ENCODE measurements around the gene LDHD. TPM values are rescaled to one million over a fixed set of nuclear protein-coding genes. Genes with fewer than 3 reads are reported as not detected.

The LDHD gene
- total and polyA plus RNA-seq, 9 of the 15 experiments (the other 6 are each of a cell fraction or from before 2014, with no cell fraction given) = 0.19 to 0.86 (median 0.54) TPM; not detected in 3

DNA sequence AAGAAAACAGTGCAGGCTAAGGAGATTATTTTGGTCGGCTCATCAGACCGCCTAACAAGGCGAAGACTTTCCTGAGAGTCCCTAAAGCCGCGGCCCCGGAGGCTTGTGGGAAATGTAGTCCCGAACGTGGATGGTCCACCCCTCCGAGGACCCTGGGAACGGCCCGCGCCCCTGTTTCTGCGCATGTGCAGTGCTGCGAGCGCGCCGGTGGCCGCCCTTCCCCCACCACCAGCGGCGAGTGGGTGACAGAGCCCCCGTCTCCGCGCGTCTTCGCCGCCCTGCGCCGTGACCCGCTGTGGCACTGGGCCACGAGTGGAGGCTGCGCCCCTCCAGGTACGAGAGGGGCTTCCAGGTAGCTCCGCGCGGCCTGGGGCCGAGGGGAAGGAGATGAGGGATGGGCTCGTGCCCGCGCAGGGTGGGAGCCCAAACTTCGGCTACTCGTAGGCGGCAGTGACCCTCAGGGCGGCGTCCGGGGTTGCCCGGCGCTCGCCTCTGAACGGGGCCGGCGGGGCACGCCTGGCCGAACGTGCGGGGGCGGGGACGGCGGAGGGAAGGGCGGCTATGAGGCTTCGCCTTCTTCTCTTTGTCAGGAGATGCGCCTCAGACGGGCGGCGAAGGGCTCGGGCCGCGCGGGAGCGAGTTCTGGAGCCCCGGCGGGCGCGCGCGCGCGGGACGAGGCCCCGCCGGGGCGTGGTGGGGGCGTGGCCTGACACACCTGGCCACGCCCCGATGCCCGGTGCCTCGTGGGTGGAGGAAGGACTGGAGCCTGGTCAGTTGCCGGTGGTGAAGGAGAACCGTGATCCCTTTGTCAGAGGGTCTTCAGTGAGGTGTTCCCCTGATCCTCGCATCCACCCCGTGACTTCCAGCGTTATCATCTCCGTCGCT, 32.0 kb upstream of the LDHD start, which contains the start of gene ZFP1:
Gene ZFP1 (plus strand): TSS at position 214 of the 885 bp plus-strand sequence. CDS start 4,428 bp downstream, outside the sequence.
- WGBS (ENCODE audit: insufficient coverage, low coverage, missing lambda C conversion rate) = 0% methylated on average over 52 of the region's 93 CpGs
- FAIRE-seq (peak; percentile 93), DNase-seq (ENCODE audit: extremely low read depth in 1 of 4, low spot score in 3 of 4) (peak; percentile 94 to 97 (median 95)), ATAC-seq (peak; percentile 94)
- intact Hi-C loops (cut with micrococcal nuclease) = loop anchor here (5.0 kb wide), 1 partner anchor 34 kb away; no protein-coding TSS in a partner anchor
- Histone ChIP-seq H3K9me1 (ENCODE audit: control insufficient read depth, insufficient read depth, low read length) (no peaks in the 10 kb centered on the region), H3K36me3 (ENCODE audit: control insufficient read depth, insufficient read depth, low read length) (peaks cover 14% of the 10 kb centered on the region; the same call in 1 of the 3 replicates), H3K4me2 (ENCODE audit: insufficient read depth, low read length) (peak within 1 kb of the TSS; percentile 99), H3K27ac (ENCODE audit: extremely low read depth, low read depth, low read length) (peak within 1 kb of the TSS; percentile 97), H3K9me3 (replicated peaks; ENCODE audit: control insufficient read depth, insufficient read depth, low read depth, low read length) (peaks cover 12% of the 10 kb centered on the region), H2AFZ (ENCODE audit: low read depth, low read length) (peak within 1 kb of the TSS; percentile 100), H3K9ac (ENCODE audit: insufficient read depth in 1 of 2, low read depth in 2 of 2, low read length in 2 of 2) (peak within 1 kb of the TSS; percentile 89 to 95), H3K79me2 (ENCODE audit: control insufficient read depth, insufficient read depth, low read length) (peaks cover 39% of the 10 kb centered on the region), H3K4me3 (peak within 1 kb of the TSS; percentile 97), H3K27me3 (ENCODE audit: control insufficient read depth in 2 of 2, insufficient read depth in 2 of 2, low read length in 2 of 2) (no peaks in the 10 kb centered on the region), H4K20me1 (replicated peaks; ENCODE audit: control insufficient read depth, insufficient read depth, low read length) (no peaks in the 10 kb centered on the region), H3K4me1 (replicated peaks in 1 of 2; ENCODE audit: control insufficient read depth in 2 of 2, insufficient read depth in 2 of 2, low read length in 2 of 2) (peaks cover 0 to 14% of the 10 kb centered on the region in 2 experiments; a peak in 3 of 5 replicates)
- POLR2A ChIA-PET = no interaction called here
- in situ Hi-C loops (cut with MboI) = loop anchor here (25.0 kb wide), 1 partner anchor 436 kb away; the partner anchor contains the start of gene MLKL
- BruUV-seq (replicated peaks) = no TSS peak
- CTCF ChIA-PET (ENCODE audit: low intra/inter-chr PET ratio) = interaction anchor here (0.6 kb wide), 1 partner anchor 24 kb away, joined by 5 read pairs; no protein-coding TSS in a partner anchor
- TF ChIP-seq SMARCC2 (IDR thresholded peaks at IDR 0.05; ENCODE audit: low read depth) = no peak
- TF ChIP-seq MYC (IDR thresholded peaks at IDR 0.05; ENCODE audit: low read depth, low read length) = peak; percentile 31; the same call in 1 of the 2 replicates
- TF ChIP-seq MYC (CRISPR knock-in tag; IDR thresholded peaks at IDR 0.05; ENCODE audit: borderline replicate concordance, low read depth) = no peak
- TF ChIP-seq, protein P1, sequence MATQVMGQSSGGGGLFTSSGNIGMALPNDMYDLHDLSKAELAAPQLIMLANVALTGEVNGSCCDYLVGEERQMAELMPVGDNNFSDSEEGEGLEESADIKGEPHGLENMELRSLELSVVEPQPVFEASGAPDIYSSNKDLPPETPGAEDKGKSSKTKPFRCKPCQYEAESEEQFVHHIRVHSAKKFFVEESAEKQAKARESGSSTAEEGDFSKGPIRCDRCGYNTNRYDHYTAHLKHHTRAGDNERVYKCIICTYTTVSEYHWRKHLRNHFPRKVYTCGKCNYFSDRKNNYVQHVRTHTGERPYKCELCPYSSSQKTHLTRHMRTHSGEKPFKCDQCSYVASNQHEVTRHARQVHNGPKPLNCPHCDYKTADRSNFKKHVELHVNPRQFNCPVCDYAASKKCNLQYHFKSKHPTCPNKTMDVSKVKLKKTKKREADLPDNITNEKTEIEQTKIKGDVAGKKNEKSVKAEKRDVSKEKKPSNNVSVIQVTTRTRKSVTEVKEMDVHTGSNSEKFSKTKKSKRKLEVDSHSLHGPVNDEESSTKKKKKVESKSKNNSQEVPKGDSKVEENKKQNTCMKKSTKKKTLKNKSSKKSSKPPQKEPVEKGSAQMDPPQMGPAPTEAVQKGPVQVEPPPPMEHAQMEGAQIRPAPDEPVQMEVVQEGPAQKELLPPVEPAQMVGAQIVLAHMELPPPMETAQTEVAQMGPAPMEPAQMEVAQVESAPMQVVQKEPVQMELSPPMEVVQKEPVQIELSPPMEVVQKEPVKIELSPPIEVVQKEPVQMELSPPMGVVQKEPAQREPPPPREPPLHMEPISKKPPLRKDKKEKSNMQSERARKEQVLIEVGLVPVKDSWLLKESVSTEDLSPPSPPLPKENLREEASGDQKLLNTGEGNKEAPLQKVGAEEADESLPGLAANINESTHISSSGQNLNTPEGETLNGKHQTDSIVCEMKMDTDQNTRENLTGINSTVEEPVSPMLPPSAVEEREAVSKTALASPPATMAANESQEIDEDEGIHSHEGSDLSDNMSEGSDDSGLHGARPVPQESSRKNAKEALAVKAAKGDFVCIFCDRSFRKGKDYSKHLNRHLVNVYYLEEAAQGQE (IDR thresholded peaks at IDR 0.05; ENCODE audit: borderline replicate concordance) = no peak
- TF ChIP-seq, protein P1 (CRISPR knock-in tag; IDR thresholded peaks at IDR 0.05; ENCODE audit: low read depth) = peak; percentile 72; the same call in 1 of the 2 replicates
- TF ChIP-seq, protein P2, sequence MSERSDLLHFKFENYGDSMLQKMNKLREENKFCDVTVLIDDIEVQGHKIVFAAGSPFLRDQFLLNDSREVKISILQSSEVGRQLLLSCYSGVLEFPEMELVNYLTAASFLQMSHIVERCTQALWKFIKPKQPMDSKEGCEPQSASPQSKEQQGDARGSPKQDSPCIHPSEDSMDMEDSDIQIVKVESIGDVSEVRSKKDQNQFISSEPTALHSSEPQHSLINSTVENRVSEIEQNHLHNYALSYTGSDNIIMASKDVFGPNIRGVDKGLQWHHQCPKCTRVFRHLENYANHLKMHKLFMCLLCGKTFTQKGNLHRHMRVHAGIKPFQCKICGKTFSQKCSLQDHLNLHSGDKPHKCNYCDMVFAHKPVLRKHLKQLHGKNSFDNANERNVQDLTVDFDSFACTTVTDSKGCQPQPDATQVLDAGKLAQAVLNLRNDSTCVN (CRISPR knock-in tag; IDR thresholded peaks at IDR 0.05) = no peak
- peak; percentile 76 for TF ChIP-seq POLR2B (IDR thresholded peaks at IDR 0.05; ENCODE audit: low read depth, partially characterized antibody)
- TF ChIP-seq PTRF (tag; IDR thresholded peaks at IDR 0.05) = no peak
- TF ChIP-seq, protein P3, sequence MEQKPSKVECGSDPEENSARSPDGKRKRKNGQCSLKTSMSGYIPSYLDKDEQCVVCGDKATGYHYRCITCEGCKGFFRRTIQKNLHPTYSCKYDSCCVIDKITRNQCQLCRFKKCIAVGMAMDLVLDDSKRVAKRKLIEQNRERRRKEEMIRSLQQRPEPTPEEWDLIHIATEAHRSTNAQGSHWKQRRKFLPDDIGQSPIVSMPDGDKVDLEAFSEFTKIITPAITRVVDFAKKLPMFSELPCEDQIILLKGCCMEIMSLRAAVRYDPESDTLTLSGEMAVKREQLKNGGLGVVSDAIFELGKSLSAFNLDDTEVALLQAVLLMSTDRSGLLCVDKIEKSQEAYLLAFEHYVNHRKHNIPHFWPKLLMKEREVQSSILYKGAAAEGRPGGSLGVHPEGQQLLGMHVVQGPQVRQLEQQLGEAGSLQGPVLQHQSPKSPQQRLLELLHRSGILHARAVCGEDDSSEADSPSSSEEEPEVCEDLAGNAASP (IDR thresholded peaks at IDR 0.05) = no peak
